Left renal cortex interstitium (tissue), 4 donors: ENCODE results near the gene SFXN1. TPM values are rescaled to one million over a fixed set of nuclear protein-coding genes. Genes with fewer than 3 reads are reported as not detected.
A peak's percentile ranks its signal among the peaks of the same experiment; 100 is the strongest.
"Not testable (repeated sequence)": the region's sequence is repeated elsewhere in the genome, so short reads cannot be mapped to it uniquely, and the experiment has no call there.

Source experiments
- DNase-seq, 4 donors: peaks; one replicate each; pipeline ENCODE4 v3.0.0-alpha.2; 2013; ENCODE audit warnings: low read depth in 4 of 4, low spot score in 2 of 4, missing footprints in 1 of 4
- polyA plus RNA-seq, 4 donors: library from polyadenylated mRNA; unstranded; fragments of 120-200 nt; gene quantifications; one replicate each; pipeline ENCODE4 v1.2.1, GENCODE V29; 2013; ENCODE audit not compliant: insufficient read length in 4 of 4

The SFXN1 gene
- 10 to 100 TPM; 31.5 to 56.0 (median 46.6) TPM for polyA plus RNA-seq

GRCh38 chr5:175478384-175479124 lies at the start of gene SFXN1:
TSS of gene SFXN1 (plus strand) at chr5:175478560. CDS start at chr5:175492104, 13,544 bp downstream.
- DNase-seq, result peak; percentile 48 to 76 (median 68)

GRCh38 chr5:175434800-175435199 lies 43.6 kb upstream of the SFXN1 start:
- no peak for DNase-seq

- DNase-seq, result no peak
These were observed 42.0 kb upstream of the SFXN1 start for GRCh38 chr5:175436359-175436758.

GRCh38 chr5:175438234-175438857 lies 40.0 kb upstream of the SFXN1 start:
- DNase-seq, result no peak

GRCh38 chr5:175443514-175444059 lies 34.8 kb upstream of the SFXN1 start:
- no peak for DNase-seq

GRCh38 chr5:175444060-175444904 lies 34.1 kb upstream of the SFXN1 start, which contains the start of gene DRD1:
TSS of gene DRD1 (minus strand) at chr5:175444182. CDS start at chr5:175443099, 1,083 bp downstream.
- no peak for DNase-seq

- no peak for DNase-seq
These were observed 33.4 kb upstream of the SFXN1 start for GRCh38 chr5:175444905-175445456.

- DNase-seq, result not testable (repeated sequence)
These were observed 32.0 kb upstream of the SFXN1 start for GRCh38 chr5:175446378-175446777.

- no peak for DNase-seq
These were observed 30.8 kb upstream of the SFXN1 start for GRCh38 chr5:175447571-175447970.

- no peak for DNase-seq
These were observed 30.1 kb upstream of the SFXN1 start for GRCh38 chr5:175448276-175448675.

GRCh38 chr5:175452166-175452565 lies 26.2 kb upstream of the SFXN1 start:
- DNase-seq, result no peak

GRCh38 chr5:175454338-175454737 lies 24.0 kb upstream of the SFXN1 start:
- DNase-seq, result not testable (repeated sequence)

GRCh38 chr5:175456105-175456742 lies 22.1 kb upstream of the SFXN1 start:
- DNase-seq, result no peak

GRCh38 chr5:175457466-175457865 lies 20.9 kb upstream of the SFXN1 start:
- DNase-seq, result no peak

- DNase-seq, result no peak
These were observed 18.2 kb upstream of the SFXN1 start for GRCh38 chr5:175460126-175460525.

GRCh38 chr5:175460552-175460951 lies 17.8 kb upstream of the SFXN1 start:
- no peak for DNase-seq

- DNase-seq, result no peak
These were observed 17.0 kb upstream of the SFXN1 start for GRCh38 chr5:175461370-175461769.

GRCh38 chr5:175463641-175464040 lies 14.7 kb upstream of the SFXN1 start:
- DNase-seq, result no peak

GRCh38 chr5:175464074-175464941 lies 14.1 kb upstream of the SFXN1 start:
- no peak for DNase-seq
